Stimulated activated naive CD8-positive, alpha-beta T cell treated with anti-CD3 and anti-CD28 coated beads, Interleukin-15, Interleukin-2, amounts not matched to agents 100 ng/mL and 50 ng/mL, for 24 hours (primary cell): ENCODE data around the gene DVL1.
"Not testable (repeated sequence)": the region's sequence is repeated elsewhere in the genome, so short reads cannot be mapped to it uniquely, and the experiment has no call there.

Experiments used
- H3K27ac Mint-ChIP-seq: one replicate; pipeline ENCODE4 v1.8.0; 2021; ENCODE audit warnings: mild to moderate bottlenecking, mixed read lengths
- H3K27me3 Mint-ChIP-seq: one replicate; pipeline ENCODE4 v1.8.0; 2021; ENCODE audit warnings: mixed read lengths
- H3K36me3 Mint-ChIP-seq: one replicate; pipeline ENCODE4 v1.8.0; 2021; ENCODE audit warnings: low read depth, mixed read lengths
- H3K4me1 Mint-ChIP-seq: one replicate; pipeline ENCODE4 v1.8.0; 2021; ENCODE audit warnings: low read depth, mixed read lengths
- H3K4me3 Mint-ChIP-seq: one replicate; pipeline ENCODE4 v1.8.0; 2021; ENCODE audit warnings: mild to moderate bottlenecking, mixed read lengths
- H3K9me3 Mint-ChIP-seq: one replicate; pipeline ENCODE4 v1.8.0; 2021; ENCODE audit warnings: mixed read lengths

The DVL1 gene

GRCh38 chr1:1377540-1378205 is 28.5 kb upstream of the DVL1 start:
- Mint-ChIP-seq H3K27me3 (no peaks in the 10 kb centered on the region), H3K4me3 (no peak overlapping the region), H3K9me3 (no peaks in the 10 kb centered on the region), H3K36me3 (peaks cover 13% of the 10 kb centered on the region), H3K27ac (no peak overlapping the region), H3K4me1 (peaks cover 15% of the 10 kb centered on the region)

- Mint-ChIP-seq H3K36me3 (peaks cover 13% of the 10 kb centered on the region), H3K4me1 (peaks cover 25% of the 10 kb centered on the region), H3K27ac (peak overlapping the region; percentile 18), H3K4me3 (peak overlapping the region; percentile 89), H3K9me3 (no peaks in the 10 kb centered on the region), H3K27me3 (no peaks in the 10 kb centered on the region)
Observed at GRCh38 chr1:1376551-1377226, 27.5 kb upstream of the DVL1 start.

- peak within 1 kb of the TSS; percentile 91 for H3K27ac Mint-ChIP-seq
- no peaks in the 10 kb centered on the region for H3K9me3 Mint-ChIP-seq
- peak within 1 kb of the TSS; percentile 89 for H3K4me3 Mint-ChIP-seq
- peaks cover 37% of the 10 kb centered on the region for H3K4me1 Mint-ChIP-seq
- H3K27me3 Mint-ChIP-seq = no peaks in the 10 kb centered on the region
- peaks cover 13% of the 10 kb centered on the region for H3K36me3 Mint-ChIP-seq
Observed at GRCh38 chr1:1374929-1375662, 25.9 kb upstream of the DVL1 start, which contains the start of gene AURKAIP1. Gene AURKAIP1, minus strand, starts transcription at chr1:1375207. Its CDS starts 451 bp downstream, at chr1:1374756.

- Mint-ChIP-seq H3K9me3 (no peaks in the 10 kb centered on the region), H3K27me3 (no peaks in the 10 kb centered on the region), H3K27ac (peak overlapping the region; percentile 78), H3K4me1 (peaks cover 39% of the 10 kb centered on the region), H3K36me3 (peaks cover 13% of the 10 kb centered on the region), H3K4me3 (peak overlapping the region; percentile 89)
Observed at GRCh38 chr1:1374589-1374928, 25.3 kb upstream of the DVL1 start.

- H3K27ac Mint-ChIP-seq = peak overlapping the region; percentile 78
- H3K36me3 Mint-ChIP-seq = peaks cover 13% of the 10 kb centered on the region
- H3K9me3 Mint-ChIP-seq = no peaks in the 10 kb centered on the region
- peaks cover 39% of the 10 kb centered on the region for H3K4me1 Mint-ChIP-seq
- peak overlapping the region; percentile 89 for H3K4me3 Mint-ChIP-seq
- H3K27me3 Mint-ChIP-seq = no peaks in the 10 kb centered on the region
Observed at GRCh38 chr1:1373815-1374588, 24.8 kb upstream of the DVL1 start.

GRCh38 chr1:1373051-1373814 is 24.0 kb upstream of the DVL1 start:
- H3K9me3 Mint-ChIP-seq = no peaks in the 10 kb centered on the region
- H3K27me3 Mint-ChIP-seq = no peaks in the 10 kb centered on the region
- H3K4me3 Mint-ChIP-seq = peak overlapping the region; percentile 89
- peaks cover 39% of the 10 kb centered on the region for H3K4me1 Mint-ChIP-seq
- H3K36me3 Mint-ChIP-seq = peaks cover 13% of the 10 kb centered on the region
- peak overlapping the region; percentile 55 for H3K27ac Mint-ChIP-seq

GRCh38 chr1:1371746-1372711 is 22.8 kb upstream of the DVL1 start:
- H3K4me1 Mint-ChIP-seq = peaks cover 39% of the 10 kb centered on the region
- H3K36me3 Mint-ChIP-seq = peaks cover 13% of the 10 kb centered on the region
- H3K4me3 Mint-ChIP-seq = no peak overlapping the region
- H3K9me3 Mint-ChIP-seq = no peaks in the 10 kb centered on the region
- H3K27me3 Mint-ChIP-seq = no peaks in the 10 kb centered on the region
- no peak overlapping the region for H3K27ac Mint-ChIP-seq

GRCh38 chr1:1371364-1371745 is 22.1 kb upstream of the DVL1 start:
- no peak overlapping the region for H3K27ac Mint-ChIP-seq
- H3K9me3 Mint-ChIP-seq = no peaks in the 10 kb centered on the region
- H3K27me3 Mint-ChIP-seq = no peaks in the 10 kb centered on the region
- peaks cover 36% of the 10 kb centered on the region for H3K4me1 Mint-ChIP-seq
- H3K36me3 Mint-ChIP-seq = peaks cover 10% of the 10 kb centered on the region
- H3K4me3 Mint-ChIP-seq = peak overlapping the region; percentile 26

- H3K9me3 Mint-ChIP-seq = no peaks in the 10 kb centered on the region
- H3K27ac Mint-ChIP-seq = no peak overlapping the region
- H3K36me3 Mint-ChIP-seq = peaks cover 10% of the 10 kb centered on the region
- H3K4me3 Mint-ChIP-seq = peak overlapping the region; percentile 26
- H3K27me3 Mint-ChIP-seq = no peaks in the 10 kb centered on the region
- H3K4me1 Mint-ChIP-seq = peaks cover 36% of the 10 kb centered on the region
Observed at GRCh38 chr1:1370771-1371300, 21.6 kb upstream of the DVL1 start.

- H3K9me3 Mint-ChIP-seq, H3K27me3 Mint-ChIP-seq, H3K27ac Mint-ChIP-seq, H3K4me3 Mint-ChIP-seq, H3K36me3 Mint-ChIP-seq: not testable (repeated sequence)
- H3K4me1 Mint-ChIP-seq = peaks cover 36% of the 10 kb centered on the region
Observed at GRCh38 chr1:1370094-1370493, 20.9 kb upstream of the DVL1 start.

- Mint-ChIP-seq H3K36me3 (no peaks in the 10 kb centered on the region), H3K27me3 (no peaks in the 10 kb centered on the region), H3K27ac (no peak overlapping the region), H3K4me3 (no peak overlapping the region), H3K9me3 (no peaks in the 10 kb centered on the region), H3K4me1 (peaks cover 20% of the 10 kb centered on the region)
Observed at GRCh38 chr1:1367315-1367714, 18.1 kb upstream of the DVL1 start.

- Mint-ChIP-seq H3K4me3 (no peak overlapping the region), H3K36me3 (no peaks in the 10 kb centered on the region), H3K9me3 (no peaks in the 10 kb centered on the region)
Observed at GRCh38 chr1:1366699-1367066, 17.5 kb upstream of the DVL1 start.

More at GRCh38 chr1:1366699-1367066, 17.5 kb upstream of the DVL1 start:
- peaks cover 14% of the 10 kb centered on the region for H3K4me1 Mint-ChIP-seq
- no peak overlapping the region for H3K27ac Mint-ChIP-seq
- H3K27me3 Mint-ChIP-seq = no peaks in the 10 kb centered on the region
